Neural cell (in vitro differentiated cells): ENCODE results near the gene TMCC1.

ENCODE experiments used
- EP300 ChIP-seq: fragments of 450-650 bp; conservative IDR thresholded peaks from 2 replicates; pipeline ENCODE4 v1.6.1; 2014; ENCODE audit warnings: antibody characterized with exemption, mild to moderate bottlenecking, moderate library complexity; ENCODE audit not compliant: poor library complexity, severe bottlenecking
- EZH2 ChIP-seq: fragments of 200-600, 300-800 bp; shearing (Covaris generic), sonication (generic); IDR thresholded peaks from 2 replicates; pipeline ENCODE4 v1.6.1; 2014; ENCODE audit warnings: antibody characterized with exemption, low read length, borderline replicate concordance, mild to moderate bottlenecking; ENCODE audit not compliant: insufficient read depth, poor library complexity, severe bottlenecking
- MXI1 ChIP-seq: fragments of 450-650 bp; conservative IDR thresholded peaks from 2 replicates; pipeline ENCODE4 v1.6.1; 2014; ENCODE audit warnings: antibody characterized with exemption, mild to moderate bottlenecking; ENCODE audit not compliant: poor library complexity, severe bottlenecking
- POLR2AphosphoS5 ChIP-seq: IDR thresholded peaks from 2 replicates; pipeline ENCODE4 v1.6.1; 2012
- RAD21 ChIP-seq: fragments of 450-650 bp; conservative IDR thresholded peaks from 2 replicates; pipeline ENCODE4 v1.6.1; 2014; ENCODE audit warnings: antibody characterized with exemption, mild to moderate bottlenecking, moderate library complexity
- SMC3 ChIP-seq: fragments of 450-650 bp; conservative IDR thresholded peaks from 2 replicates; pipeline ENCODE4 v1.6.1; 2014; ENCODE audit warnings: antibody characterized with exemption, mild to moderate bottlenecking, moderate library complexity; ENCODE audit not compliant: poor library complexity
- TAF1 ChIP-seq: IDR thresholded peaks from 2 replicates; pipeline ENCODE4 v1.6.1; 2012; ENCODE audit warnings: low read depth
- TF ChIP-seq, protein P1 (sequence below): fragments of 450-650 bp; IDR thresholded peaks from 2 replicates; pipeline ENCODE4 v1.5.1; 2014; ENCODE audit warnings: antibody characterized with exemption, mild to moderate bottlenecking, moderate library complexity; ENCODE audit not compliant: poor library complexity, severe bottlenecking
- TF ChIP-seq, protein P2 (sequence below): IDR thresholded peaks from 2 replicates; pipeline ENCODE4 v1.6.1; 2012; ENCODE audit warnings: borderline replicate concordance

DNA sequence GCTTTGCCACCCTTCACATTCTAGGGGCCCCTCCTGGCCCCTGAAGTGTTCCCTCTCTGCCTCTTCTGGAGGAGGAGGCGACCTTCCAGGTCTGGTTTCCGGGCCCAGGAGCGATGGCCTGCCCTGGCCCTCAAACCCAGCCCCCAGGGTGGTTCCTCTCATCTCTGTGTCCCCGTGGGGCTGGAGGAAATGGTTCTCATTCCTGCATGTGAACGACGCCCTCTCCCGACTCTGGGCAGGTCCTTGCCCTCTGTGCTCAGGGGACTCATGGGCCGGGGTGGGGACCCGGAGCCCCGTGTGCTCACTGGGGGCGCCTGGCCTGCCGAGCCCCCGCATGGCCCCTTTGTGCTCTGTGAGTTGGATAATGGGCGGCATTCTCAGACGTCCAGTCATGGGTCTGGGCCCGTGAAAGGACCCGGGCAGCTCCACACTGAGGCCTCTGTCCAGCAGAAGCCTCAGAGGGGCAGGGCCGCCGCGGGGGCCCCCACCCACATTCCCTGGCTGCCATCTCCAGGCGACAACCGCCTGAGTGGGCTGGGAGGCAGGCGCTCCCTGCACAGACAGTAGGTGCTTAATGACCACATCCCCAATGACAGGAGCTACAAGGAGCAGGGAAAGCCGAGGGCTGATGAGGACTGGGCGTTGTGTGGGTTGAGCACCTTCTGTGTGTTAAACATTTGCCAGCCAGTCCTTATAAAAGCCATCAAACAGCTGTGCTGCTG is 281.5 kb downstream of the TMCC1 start:
- TF ChIP-seq TAF1, result no peak
- no peak for TF ChIP-seq RAD21
- TF ChIP-seq MXI1, result no peak
- TF ChIP-seq, protein P1, sequence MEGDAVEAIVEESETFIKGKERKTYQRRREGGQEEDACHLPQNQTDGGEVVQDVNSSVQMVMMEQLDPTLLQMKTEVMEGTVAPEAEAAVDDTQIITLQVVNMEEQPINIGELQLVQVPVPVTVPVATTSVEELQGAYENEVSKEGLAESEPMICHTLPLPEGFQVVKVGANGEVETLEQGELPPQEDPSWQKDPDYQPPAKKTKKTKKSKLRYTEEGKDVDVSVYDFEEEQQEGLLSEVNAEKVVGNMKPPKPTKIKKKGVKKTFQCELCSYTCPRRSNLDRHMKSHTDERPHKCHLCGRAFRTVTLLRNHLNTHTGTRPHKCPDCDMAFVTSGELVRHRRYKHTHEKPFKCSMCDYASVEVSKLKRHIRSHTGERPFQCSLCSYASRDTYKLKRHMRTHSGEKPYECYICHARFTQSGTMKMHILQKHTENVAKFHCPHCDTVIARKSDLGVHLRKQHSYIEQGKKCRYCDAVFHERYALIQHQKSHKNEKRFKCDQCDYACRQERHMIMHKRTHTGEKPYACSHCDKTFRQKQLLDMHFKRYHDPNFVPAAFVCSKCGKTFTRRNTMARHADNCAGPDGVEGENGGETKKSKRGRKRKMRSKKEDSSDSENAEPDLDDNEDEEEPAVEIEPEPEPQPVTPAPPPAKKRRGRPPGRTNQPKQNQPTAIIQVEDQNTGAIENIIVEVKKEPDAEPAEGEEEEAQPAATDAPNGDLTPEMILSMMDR, result no peak
- no peak for TF ChIP-seq POLR2AphosphoS5
- TF ChIP-seq SMC3, result no peak
- TF ChIP-seq EZH2, result no peak
- no peak for TF ChIP-seq EP300
- TF ChIP-seq, protein P2, sequence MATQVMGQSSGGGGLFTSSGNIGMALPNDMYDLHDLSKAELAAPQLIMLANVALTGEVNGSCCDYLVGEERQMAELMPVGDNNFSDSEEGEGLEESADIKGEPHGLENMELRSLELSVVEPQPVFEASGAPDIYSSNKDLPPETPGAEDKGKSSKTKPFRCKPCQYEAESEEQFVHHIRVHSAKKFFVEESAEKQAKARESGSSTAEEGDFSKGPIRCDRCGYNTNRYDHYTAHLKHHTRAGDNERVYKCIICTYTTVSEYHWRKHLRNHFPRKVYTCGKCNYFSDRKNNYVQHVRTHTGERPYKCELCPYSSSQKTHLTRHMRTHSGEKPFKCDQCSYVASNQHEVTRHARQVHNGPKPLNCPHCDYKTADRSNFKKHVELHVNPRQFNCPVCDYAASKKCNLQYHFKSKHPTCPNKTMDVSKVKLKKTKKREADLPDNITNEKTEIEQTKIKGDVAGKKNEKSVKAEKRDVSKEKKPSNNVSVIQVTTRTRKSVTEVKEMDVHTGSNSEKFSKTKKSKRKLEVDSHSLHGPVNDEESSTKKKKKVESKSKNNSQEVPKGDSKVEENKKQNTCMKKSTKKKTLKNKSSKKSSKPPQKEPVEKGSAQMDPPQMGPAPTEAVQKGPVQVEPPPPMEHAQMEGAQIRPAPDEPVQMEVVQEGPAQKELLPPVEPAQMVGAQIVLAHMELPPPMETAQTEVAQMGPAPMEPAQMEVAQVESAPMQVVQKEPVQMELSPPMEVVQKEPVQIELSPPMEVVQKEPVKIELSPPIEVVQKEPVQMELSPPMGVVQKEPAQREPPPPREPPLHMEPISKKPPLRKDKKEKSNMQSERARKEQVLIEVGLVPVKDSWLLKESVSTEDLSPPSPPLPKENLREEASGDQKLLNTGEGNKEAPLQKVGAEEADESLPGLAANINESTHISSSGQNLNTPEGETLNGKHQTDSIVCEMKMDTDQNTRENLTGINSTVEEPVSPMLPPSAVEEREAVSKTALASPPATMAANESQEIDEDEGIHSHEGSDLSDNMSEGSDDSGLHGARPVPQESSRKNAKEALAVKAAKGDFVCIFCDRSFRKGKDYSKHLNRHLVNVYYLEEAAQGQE, result no peak
